Left renal pelvis (tissue), 4 donors: ENCODE results near the gene CBLN4. TPM values are rescaled to one million over a fixed set of nuclear protein-coding genes. Genes with fewer than 3 reads are reported as not detected.

Experiments used
- DNase-seq, 4 donors: peaks; one replicate each; pipeline ENCODE4 v3.0.0-alpha.2; 2013; ENCODE audit warnings: low read depth in 4 of 4, low spot score in 3 of 4
- polyA plus RNA-seq, 4 donors: library from polyadenylated mRNA; unstranded; fragments of 120-200 nt; gene quantifications; one replicate each; pipeline ENCODE4 v1.2.1, GENCODE V29; 2013; ENCODE audit not compliant: insufficient read length in 4 of 4

CBLN4 gene
- polyA plus RNA-seq, 4 donors, result 1.7 to 20.5 (median 3.8) TPM

- DNase-seq, result no peak
These were observed 57.6 kb downstream of the CBLN4 start for GRCh38 chr20:55947701-55948100.

Other genes starting within 250 kb of the CBLN4 start
- not detected for gene MC3R, start 243.2 kb upstream of the CBLN4 start, polyA plus RNA-seq